GM10248 (cell line): ENCODE data around the gene CRB2.

Experiments
- CTCF ChIA-PET: fragments of 300-600 bp; sonication (Branson Sonifier 250); formaldehyde crosslinking; extraction: SDS; loops from one replicate; lab custom pipeline; 2021; ENCODE audit warnings: antibody characterized with exemption; lab: Yijun Ruan, JAX
- POLR2A ChIA-PET: fragments of 350-650 bp; sonication (Branson Sonifier 250); formaldehyde crosslinking; extraction: SDS; loops from one replicate; lab custom pipeline; 2020; ENCODE audit warnings: antibody characterized with exemption; lab: Yijun Ruan, JAX
- DNase-seq: peaks from one replicate; pipeline ENCODE4 v3.0.0; 2012; ENCODE audit errors: extremely low spot score
- TF ChIP-seq, protein P1 (sequence below): IDR thresholded peaks from 2 replicates; pipeline ENCODE4 v1.5.1; 2012; ENCODE audit warnings: mild to moderate bottlenecking, low read depth; ENCODE audit errors: extremely low read depth, missing control alignments, control extremely low read depth

CRB2 gene

DNA sequence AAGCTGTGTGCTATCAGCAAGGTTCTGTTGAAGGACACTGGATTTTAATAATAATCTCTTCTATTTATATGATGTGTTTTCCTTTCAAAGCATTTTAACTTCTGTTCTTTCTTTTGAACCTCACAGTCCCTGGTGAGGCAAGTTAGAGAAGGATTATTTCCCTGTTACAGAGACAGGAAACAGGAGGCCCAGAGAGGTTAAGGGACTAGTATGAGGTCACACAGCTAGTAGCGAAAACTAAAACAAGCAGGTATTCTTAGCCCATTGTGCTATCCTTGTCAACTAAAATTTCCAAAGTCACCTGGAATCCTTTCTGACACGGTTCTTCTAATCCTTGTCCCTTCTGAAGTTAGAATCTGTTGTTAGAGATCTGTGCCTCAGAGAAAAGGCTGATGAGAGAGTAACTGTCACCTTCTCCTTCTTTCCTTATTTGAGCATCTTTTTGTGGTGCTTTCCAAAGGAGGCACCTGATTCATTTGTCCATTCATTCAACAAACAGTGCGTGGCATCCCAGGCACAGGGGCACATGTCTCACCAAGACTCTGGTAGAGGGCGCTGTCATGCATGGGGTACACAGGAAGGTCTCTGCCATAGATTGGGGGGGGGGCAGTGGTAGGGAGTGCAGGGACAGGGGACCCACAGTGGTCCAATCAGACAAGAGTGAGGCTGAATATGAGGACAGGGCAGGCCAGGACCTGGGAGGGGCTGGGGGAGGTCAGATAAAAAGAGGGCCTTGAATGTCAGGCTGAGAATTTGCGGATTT, 61.5 kb downstream of the CRB2 start:
- TF ChIP-seq, protein P1, sequence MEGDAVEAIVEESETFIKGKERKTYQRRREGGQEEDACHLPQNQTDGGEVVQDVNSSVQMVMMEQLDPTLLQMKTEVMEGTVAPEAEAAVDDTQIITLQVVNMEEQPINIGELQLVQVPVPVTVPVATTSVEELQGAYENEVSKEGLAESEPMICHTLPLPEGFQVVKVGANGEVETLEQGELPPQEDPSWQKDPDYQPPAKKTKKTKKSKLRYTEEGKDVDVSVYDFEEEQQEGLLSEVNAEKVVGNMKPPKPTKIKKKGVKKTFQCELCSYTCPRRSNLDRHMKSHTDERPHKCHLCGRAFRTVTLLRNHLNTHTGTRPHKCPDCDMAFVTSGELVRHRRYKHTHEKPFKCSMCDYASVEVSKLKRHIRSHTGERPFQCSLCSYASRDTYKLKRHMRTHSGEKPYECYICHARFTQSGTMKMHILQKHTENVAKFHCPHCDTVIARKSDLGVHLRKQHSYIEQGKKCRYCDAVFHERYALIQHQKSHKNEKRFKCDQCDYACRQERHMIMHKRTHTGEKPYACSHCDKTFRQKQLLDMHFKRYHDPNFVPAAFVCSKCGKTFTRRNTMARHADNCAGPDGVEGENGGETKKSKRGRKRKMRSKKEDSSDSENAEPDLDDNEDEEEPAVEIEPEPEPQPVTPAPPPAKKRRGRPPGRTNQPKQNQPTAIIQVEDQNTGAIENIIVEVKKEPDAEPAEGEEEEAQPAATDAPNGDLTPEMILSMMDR: no peak
- CTCF ChIA-PET: no interaction called here
- POLR2A ChIA-PET: no interaction called here
- DNase-seq: no peak

DNA sequence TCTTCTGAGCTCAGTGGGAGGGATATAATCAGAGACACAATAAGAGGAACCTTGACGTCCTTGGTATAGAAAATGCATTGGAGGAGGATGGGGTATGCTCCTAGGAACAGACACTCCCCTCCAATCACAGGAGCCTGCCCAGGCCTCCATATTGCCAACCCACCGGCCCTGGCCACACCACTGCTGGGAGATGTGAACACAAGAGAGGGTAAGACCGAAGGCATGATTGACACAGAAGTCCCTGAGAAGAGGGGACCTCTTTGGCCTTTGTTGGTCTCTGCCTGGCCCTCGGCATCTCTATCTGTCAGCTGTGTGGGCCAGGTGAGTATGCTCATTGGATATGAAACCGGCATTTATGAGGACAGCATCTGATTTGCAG, 62.0 kb downstream of the CRB2 start:
- TF ChIP-seq, protein P1: no peak
- ChIA-PET CTCF (no interaction called here), POLR2A (no interaction called here)
- DNase-seq: no peak

DNA sequence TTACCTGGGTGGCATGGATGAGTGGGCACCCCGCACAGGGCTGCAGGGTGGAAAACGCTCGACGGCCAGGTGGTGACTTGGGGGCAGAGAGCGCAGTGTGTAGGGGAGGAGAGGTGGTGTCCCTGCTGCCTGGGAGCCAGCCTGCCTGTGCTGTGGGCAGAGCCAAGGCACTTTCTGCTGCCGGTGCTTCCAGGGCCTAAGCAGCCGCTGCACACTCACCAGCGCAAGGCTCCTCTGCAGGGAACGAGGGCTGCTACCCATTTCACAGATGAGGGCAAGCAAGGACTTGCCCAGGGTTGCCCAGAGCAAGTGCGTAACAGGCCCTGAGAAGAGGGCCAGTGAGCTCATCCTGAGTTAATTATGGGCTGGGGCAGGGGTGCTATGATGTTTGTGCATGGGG, 62.5 kb downstream of the CRB2 start:
- ChIA-PET POLR2A (no interaction called here), CTCF (no interaction called here)
- TF ChIP-seq, protein P1: no peak
- DNase-seq: no peak

DNA sequence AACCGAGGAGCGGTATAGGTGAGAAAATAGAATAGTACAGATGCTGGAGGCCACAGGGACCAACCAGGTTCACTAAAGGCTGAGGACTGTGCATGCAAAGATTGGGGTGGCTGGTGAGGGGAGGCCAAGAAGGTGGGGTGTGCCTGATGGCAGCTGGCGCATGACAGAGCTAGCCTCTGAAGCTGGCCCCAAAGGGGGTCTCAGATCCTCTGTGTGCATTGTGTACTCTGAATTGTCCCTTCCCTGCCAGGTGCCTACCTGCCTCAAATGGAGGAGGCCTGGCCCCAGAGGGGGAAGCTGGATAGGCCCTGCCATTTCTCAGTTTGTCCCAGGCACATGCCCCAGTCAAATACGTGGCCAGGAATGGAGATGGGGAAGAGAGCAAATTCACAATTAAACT, 63.1 kb downstream of the CRB2 start:
- DNase-seq: no peak
- POLR2A ChIA-PET: no interaction called here
- CTCF ChIA-PET: no interaction called here
- TF ChIP-seq, protein P1: no peak

DNA sequence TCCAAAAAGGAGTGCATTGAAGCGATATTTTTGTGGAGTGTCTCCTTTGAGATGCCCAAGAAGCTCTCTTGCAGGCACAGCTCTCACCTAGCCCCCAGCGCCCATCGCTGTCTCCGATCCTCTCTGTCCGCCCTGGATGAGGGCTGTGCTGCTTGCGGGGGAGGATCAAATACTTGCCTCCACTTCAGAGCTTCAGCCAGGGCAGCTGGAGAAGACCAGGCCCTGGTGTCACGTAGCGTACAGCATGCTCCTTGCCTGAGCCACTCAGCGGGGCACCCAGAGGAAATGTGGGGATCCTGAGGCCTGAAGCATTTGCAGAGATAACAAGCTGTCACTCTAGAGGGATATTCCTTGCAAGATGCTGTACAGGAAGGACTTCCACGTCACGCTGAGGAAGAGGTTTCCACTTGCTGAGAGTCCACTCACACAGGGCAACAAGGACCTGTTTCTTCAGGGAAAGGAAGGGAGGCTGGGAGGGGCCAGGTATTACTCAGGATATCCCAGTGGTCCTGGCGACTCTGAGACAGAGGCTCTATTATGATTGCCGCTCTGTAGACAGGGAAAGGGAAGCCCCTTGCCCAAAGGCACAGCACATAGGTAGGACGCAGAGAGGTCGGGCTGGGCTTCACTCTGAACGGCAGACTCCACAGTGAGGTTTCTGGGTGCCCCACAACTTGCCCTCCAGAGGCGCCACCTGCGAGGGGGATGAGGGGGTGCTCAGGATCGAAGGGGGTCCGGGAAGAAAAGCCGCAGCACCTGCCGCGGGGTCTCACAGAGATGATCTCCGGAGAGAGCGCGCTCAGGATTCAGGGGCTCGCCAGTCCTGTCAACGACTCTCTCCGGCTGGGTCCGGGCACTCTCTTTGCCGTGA, 64.0 kb downstream of the CRB2 start:
- DNase-seq: no peak
- TF ChIP-seq, protein P1: no peak
- CTCF ChIA-PET: no interaction called here
- POLR2A ChIA-PET: no interaction called here

DNA sequence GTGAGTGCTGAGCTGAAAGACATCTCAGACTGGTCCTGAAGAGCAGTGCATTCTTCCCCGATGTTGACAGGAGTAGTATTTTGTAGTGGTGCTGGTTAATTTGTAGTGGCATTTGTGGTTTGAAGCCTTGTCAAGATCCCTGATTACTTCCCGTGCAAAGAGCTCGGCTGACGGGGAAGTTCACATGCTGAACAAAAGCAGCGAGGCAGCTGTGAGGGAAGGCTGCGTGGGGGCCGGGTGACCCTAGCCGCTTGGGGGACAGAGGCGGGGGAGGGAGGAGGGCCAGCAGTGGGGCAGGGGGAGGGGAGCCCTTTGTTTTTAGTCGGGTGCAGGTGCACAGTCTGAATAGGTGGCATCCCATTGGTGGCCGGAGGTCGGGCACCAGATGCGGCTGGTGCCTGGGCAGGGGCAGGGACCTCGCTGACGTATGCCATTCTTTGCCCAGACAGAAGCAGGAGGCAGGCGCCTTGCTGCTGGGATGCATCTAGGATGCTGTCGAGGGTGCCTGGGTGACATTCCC, 64.7 kb downstream of the CRB2 start:
- no peak for DNase-seq
- CTCF ChIA-PET: no interaction called here
- POLR2A ChIA-PET: no interaction called here
- TF ChIP-seq, protein P1: no peak
